Activated CD4-positive, alpha-beta T cell treated with anti-CD3 and anti-CD28 coated beads, Interleukin-2, Interleukin-6, amounts not matched to agents 100 ng/mL and 50 ng/mL, durations not matched to agents 16 hours and 8 hours (primary cell): ENCODE results near the gene NHSL2.
"Not testable (repeated sequence)": the region's sequence is repeated elsewhere in the genome, so short reads cannot be mapped to it uniquely, and the experiment has no call there.

Source experiments
- DNase-seq: peaks from one replicate; pipeline ENCODE4 v3.0.0-alpha.2; 2020

Gene NHSL2

DNA sequence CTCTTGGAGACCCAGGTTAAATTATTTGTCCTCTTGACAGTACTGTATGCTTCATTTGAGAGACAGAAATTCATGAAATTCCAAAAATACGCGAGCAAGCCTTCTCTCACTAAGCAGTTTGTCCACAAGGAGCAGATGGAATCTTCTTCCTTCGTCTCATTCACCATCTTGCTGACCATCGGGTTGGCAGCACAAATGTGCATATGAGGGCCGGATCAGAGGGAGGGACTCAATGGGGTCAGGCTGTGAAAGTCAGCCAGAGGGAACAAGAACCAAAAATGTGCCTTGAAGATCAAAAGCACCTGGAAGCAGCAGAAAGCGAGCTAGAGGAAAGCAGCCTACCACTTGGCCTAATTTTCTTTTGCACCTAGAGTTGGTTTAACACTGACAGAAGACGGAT, 16.4 kb downstream of the NHSL2 start:
- no peak for DNase-seq

- DNase-seq = no peak
Observed at GRCh38 chrX:71928856-71929255, 18.2 kb downstream of the NHSL2 start.

DNA sequence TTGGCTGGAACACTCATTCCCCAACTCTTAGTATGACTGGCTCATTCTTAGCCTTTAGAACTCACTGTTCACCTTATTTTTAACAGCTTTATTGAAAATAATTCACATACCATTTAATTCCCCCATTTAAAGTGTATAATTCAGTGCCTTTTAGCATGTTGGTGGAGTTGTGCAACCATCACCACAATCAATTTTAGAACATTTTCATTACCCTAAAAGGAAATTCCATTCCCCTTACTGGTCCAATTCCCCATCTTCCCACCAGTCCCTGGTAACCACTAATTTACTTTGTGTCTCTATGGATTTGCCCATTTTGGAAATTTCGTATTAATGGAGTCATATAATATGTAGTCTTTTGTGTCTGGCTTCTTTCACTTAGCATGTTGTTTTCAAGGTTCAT, 19.7 kb downstream of the NHSL2 start:
- DNase-seq = no peak

- DNase-seq = no peak
Observed at GRCh38 chrX:71935476-71935875, 24.8 kb downstream of the NHSL2 start.

DNA sequence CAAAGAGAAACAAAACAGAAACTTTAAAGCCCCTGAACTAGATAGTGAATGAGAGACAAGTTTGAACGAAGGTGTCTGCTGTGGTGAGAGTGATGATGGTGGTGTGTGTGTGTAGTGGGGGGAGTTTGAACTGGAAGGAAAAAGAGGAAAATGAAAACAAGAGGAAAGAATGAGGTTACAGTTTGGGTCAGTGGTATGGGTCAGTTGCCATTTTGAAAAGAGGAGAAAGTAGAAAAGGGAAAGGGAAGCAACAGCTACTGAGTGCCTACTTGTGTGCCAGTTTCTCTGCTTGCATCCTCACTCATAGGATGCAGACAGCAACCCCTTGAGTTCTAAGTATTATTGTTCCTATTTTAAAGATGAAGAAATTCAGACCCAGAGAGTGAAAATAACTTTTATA, 26.0 kb downstream of the NHSL2 start:
- no peak for DNase-seq

GRCh38 chrX:71938371-71938770, 27.7 kb downstream of the NHSL2 start:
- no peak for DNase-seq

- DNase-seq = no peak
Observed at GRCh38 chrX:71941145-71941544, 30.5 kb downstream of the NHSL2 start.

DNA sequence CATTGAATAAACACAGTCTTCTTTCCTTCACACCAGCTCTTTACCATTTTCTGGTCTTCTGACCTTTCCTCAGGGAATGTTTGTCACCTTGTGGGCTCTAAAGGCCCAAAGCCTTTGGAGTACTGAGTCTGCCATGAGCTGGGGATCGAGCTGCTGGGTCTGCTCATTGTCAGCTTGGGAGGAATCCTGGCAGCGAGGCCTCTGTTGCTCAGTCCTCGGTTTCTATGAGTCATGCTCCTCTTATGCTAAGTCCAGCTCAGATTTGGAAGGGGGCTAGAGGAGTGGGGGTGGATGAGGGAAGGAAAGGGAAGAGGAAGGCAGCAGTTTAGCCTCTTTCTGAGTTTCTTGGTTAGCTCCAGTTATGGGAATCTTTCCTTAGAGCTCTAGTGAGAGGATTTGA, 31.1 kb downstream of the NHSL2 start:
- no peak for DNase-seq

DNA sequence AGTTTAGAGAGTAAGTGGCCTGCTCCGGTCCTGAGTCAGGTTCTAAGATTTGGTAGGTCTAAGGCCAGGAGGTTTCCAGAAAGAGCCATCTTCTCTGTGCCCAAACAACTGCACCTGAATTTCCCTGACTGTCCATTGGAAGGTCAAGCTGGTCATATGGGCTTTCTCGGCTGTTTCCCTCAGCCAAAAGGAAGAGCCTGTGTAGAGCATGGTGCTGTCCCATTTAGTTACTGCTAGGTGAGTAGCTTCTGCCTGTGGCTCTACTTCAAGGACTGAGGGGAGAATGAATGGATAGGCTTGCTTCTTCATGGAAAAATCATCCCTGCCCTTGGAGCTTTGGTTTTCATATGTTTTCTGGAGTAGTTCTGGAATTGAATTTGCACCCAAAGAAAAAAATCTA, 33.7 kb downstream of the NHSL2 start:
- no peak for DNase-seq

GRCh38 chrX:71945237-71945805, 34.7 kb downstream of the NHSL2 start:
- DNase-seq = no peak

- no peak for DNase-seq
Observed at GRCh38 chrX:71949363-71949762, 38.7 kb downstream of the NHSL2 start.

DNA sequence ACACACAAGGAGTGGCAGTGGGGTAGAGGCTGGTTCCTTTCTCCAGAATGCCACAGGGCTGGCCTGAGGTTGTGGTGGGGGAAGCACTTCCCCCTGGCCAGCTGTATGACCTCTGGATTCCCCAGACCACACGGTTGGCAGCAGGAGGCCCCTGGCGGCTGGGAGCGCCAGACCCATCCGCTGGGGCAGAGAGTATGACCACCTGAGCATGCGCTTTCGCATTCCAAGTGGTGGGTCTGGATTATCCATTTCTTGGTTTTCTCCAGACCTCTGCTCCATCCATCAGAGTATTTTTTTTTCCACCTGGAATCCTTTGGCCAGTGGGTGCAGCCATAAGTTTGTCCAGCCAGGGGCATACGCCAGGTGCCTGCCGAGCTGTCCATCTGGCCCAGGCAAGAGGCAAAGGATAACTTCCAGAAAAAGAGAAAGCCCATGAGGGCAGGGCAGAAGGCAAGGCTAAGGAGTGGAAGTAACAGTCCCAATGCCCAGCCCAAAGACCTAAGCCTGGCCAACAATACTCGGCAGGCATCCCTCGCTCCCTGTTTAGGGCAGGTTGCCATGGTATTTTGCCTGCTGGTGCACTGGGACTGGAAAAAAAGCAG, 39.3 kb downstream of the NHSL2 start:
- DNase-seq = no peak

GRCh38 chrX:71953391-71953790, 42.7 kb downstream of the NHSL2 start:
- no peak for DNase-seq

- DNase-seq = no peak
Observed at GRCh38 chrX:71953946-71954345, 43.3 kb downstream of the NHSL2 start.

- no peak for DNase-seq
Observed at GRCh38 chrX:71954458-71954857, 43.8 kb downstream of the NHSL2 start.

GRCh38 chrX:71955530-71956120, 45.0 kb downstream of the NHSL2 start:
- DNase-seq = no peak

GRCh38 chrX:71958281-71958675, 47.6 kb downstream of the NHSL2 start:
- DNase-seq = no peak

DNA sequence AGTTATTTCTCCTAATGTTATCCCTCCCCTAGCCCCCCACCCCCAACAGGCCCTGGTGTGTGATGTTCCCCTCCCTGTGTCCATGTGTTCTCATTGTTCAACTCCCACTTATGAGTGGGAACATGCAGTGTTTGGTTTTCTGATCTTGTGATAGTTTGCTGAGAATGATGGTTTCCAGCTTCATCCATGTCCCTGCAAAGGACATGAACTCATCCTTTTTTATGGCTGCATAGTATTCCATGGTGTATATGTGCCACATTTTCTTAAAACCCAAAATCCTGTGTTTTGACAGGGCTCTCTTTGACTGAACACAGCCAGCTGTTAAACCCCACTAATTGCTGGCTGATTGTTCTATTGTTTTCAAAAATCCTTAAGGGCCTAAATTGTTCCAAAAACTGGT, 53.5 kb downstream of the NHSL2 start:
- DNase-seq = not testable (repeated sequence)

- no peak for DNase-seq
Observed at GRCh38 chrX:71974916-71975315, 64.3 kb downstream of the NHSL2 start.

- no peak for DNase-seq
Observed at GRCh38 chrX:71976753-71977152, 66.1 kb downstream of the NHSL2 start.

DNA sequence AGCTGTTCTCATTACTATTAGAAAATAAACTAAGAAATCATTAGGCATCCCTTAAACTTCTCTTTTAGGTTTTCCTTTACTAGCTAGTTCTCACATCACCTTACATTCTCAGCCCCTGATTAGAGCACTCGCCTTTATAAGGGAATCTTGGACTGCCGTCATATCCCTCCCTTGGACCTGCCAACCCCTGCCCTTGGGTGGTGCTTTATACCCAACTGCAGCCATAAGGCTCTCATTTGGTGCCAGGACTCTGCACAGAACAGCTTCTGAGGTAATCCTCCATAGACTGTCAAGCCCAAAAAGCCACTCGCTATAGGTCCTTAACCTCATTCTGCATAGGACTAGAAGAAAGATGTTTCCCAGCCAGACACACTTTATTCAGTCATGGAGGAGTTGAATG, 67.5 kb downstream of the NHSL2 start:
- no peak for DNase-seq

DNA sequence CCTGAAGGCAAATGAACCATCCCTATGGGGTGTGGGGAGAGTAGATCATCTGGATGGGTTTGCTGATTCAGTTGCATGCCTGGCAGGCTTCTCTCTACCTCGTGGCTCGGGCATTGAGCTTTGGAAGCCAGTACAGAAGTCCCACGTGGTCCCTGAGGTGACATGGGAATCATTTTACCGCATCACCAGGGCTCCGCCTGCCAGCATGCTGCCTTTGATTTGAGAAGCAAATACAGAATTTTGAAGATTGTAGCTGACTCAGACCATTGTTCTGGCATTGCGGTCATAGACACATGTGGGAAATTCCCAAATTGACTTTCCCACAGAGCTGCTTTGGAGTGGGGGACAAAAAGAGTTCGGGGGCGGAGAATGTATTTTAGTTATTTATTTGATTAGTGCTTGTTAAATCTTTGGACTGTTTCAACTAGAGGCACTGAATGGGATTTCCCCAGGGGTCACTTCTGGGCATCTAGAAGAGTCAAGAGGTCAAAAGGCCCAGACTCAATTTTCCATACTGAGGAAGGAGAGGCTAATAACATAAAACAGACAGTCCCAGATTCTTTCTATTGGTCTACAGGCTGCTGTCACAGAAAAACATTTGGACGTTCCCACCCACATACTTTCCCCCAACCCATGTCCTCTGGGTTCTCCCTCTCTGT, 79.3 kb downstream of the NHSL2 start:
- DNase-seq = no peak

GRCh38 chrX:71990518-71990917, 79.9 kb downstream of the NHSL2 start:
- no peak for DNase-seq

- no peak for DNase-seq
Observed at GRCh38 chrX:71991164-71991563, 80.5 kb downstream of the NHSL2 start.
